PC-3 (cell line): ENCODE measurements around the gene EDAR. TPM values are rescaled to one million over a fixed set of nuclear protein-coding genes. Genes with fewer than 3 reads are reported as not detected.

ENCODE experiments used
- ATAC-seq: fragments of 200-7000 bp; cut with Tn5 transposase; 2 replicates; pipeline ENCODE4 v1.9.1; 2020; ENCODE audit warnings: mild to moderate bottlenecking, moderate library complexity
- BruUV-seq: library from RNA; stranded (reverse); fragments of 400-500 nt; replicated peaks from 2 replicates; lab custom pipeline; 2021; lab: Mats Ljungman, UMichigan
- CTCF ChIA-PET: fragments of 300-600 bp; sonication (Branson Sonifier 250); formaldehyde crosslinking; loops from one replicate; lab custom pipeline; 2022; ENCODE audit warnings: antibody characterized with exemption; lab: Charles Lee
- POLR2A ChIA-PET: fragments of 300-600 bp; sonication (Branson Sonifier 250); formaldehyde crosslinking; loops from one replicate; lab custom pipeline; 2022; ENCODE audit warnings: antibody characterized with exemption; ENCODE audit not compliant: unreplicated experiment; lab: Charles Lee
- DNase-seq: peaks from one replicate; pipeline ENCODE4 v3.0.0-alpha.2; 2015
- H2AFZ ChIP-seq: fragments of 300-600 bp; sonication (generic); 2 replicates; pipeline ENCODE4 v1.6.0; 2016; ENCODE audit warnings: antibody characterized with exemption, low read length
- H3F3A ChIP-seq: fragments of 300-600 bp; sonication (generic); one replicate; pipeline ENCODE4 v1.6.0; 2017; ENCODE audit warnings: antibody characterized with exemption, low read length, control low read depth, mild to moderate bottlenecking; ENCODE audit not compliant: unreplicated experiment
- H3K27ac ChIP-seq: fragments of 300-600 bp; sonication (generic); 2 replicates; pipeline ENCODE4 v1.5.1; 2016; ENCODE audit warnings: mild to moderate bottlenecking, low read length
- H3K27me3 ChIP-seq: fragments of 300-600 bp; sonication (generic); 2 replicates; pipeline ENCODE4 v1.6.1; 2016; ENCODE audit warnings: low read length, mixed read lengths
- H3K36me3 ChIP-seq: fragments of 300-600 bp; sonication (generic); 2 replicates; pipeline ENCODE4 v1.6.1; 2016; ENCODE audit warnings: low read depth, mixed run types, low read length, mixed read lengths
- H3K4me1 ChIP-seq: fragments of 300-600 bp; sonication (generic); 2 replicates; pipeline ENCODE4 v1.5.1; 2016; ENCODE audit warnings: low read length; ENCODE audit not compliant: insufficient read depth
- H3K4me2 ChIP-seq: fragments of 300-600 bp; sonication (generic); 2 replicates; pipeline ENCODE4 v1.6.0; 2016; ENCODE audit warnings: low read length
- H3K4me3 ChIP-seq: fragments of 300-600 bp; sonication (generic); 2 replicates; pipeline ENCODE4 v1.5.1; 2016; ENCODE audit warnings: mild to moderate bottlenecking, low read length, mixed read lengths
- H3K79me2 ChIP-seq: fragments of 300-600 bp; sonication (generic); 2 replicates; pipeline ENCODE4 v1.6.1; 2017; ENCODE audit warnings: low read length, mixed read lengths
- H3K9ac ChIP-seq: fragments of 300-600 bp; sonication (generic); 2 replicates; pipeline ENCODE4 v1.6.0; 2016; ENCODE audit warnings: mild to moderate bottlenecking, low read length
- H3K9me2 ChIP-seq: fragments of 300-600 bp; sonication (generic); replicated peaks from 2 replicates; pipeline ENCODE4 v1.6.1; 2016; ENCODE audit warnings: mixed run types, low read length, mixed read lengths
- H3K9me3 ChIP-seq: fragments of 300-600 bp; sonication (generic); 2 replicates; pipeline ENCODE4 v1.6.1; 2016; ENCODE audit warnings: low read length, mixed read lengths
- H4K20me1 ChIP-seq: fragments of 300-600 bp; sonication (generic); 2 replicates; pipeline ENCODE4 v1.6.1; 2016; ENCODE audit warnings: low read length, mixed read lengths
- EZH2 ChIP-seq: fragments of 300-600 bp; sonication (generic); IDR thresholded peaks from one replicate; pipeline ENCODE4 v1.6.1; 2017; ENCODE audit warnings: antibody characterized with exemption, mild to moderate bottlenecking, low read length; ENCODE audit not compliant: unreplicated experiment
- EZH2phosphoT487 ChIP-seq: fragments of 300-600 bp; sonication (generic); IDR thresholded peaks from 2 replicates; pipeline ENCODE4 v1.6.1; 2018; ENCODE audit warnings: mild to moderate bottlenecking, antibody characterized with exemption, low read length, borderline replicate concordance
- intact Hi-C: fragments of 100-400 bp; cut with micrococcal nuclease; formaldehyde crosslinking; loops from 2 replicates; pipeline ENCODE4 v1.9.0; 2023
- total RNA-seq: library from RNA; depleted of rRNA; stranded (reverse); fragments of >200 nt; gene quantifications from 2 replicates; pipeline ENCODE4 v1.2.3, GENCODE V29; 2014
- TF ChIP-seq, protein P1 (sequence below): fragments of 300-600 bp; sonication (generic); conservative IDR thresholded peaks from 2 replicates; pipeline ENCODE4 v1.5.1; 2017; ENCODE audit warnings: antibody characterized with exemption, low read depth, mild to moderate bottlenecking, low read length

EDAR gene
- total RNA-seq, 1 experiment from 2014 or later: 0.04 TPM

DNA sequence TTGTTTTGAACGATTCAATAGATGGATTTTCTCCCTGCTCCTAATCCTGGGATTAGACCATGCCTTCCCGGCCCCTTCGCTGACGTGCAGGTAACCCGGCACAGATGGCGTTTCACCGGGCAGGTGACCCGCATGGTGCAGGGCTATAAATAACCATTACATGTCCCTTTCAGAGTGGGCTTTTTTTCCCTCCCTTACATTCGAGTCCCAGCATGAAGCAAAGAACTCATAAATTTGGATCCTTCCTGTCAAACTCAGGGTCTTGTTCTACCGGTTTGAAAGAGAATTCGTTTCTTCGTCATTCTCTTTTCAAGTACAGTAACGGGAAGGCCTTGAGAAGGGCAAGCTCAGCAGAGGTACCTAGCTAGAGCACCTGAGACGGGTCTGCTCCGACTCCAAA is 46.1 kb downstream of the EDAR start:
- ChIA-PET POLR2A (no interaction called here), CTCF (no interaction called here)
- intact Hi-C loops: no loop called here
- no peaks in the 10 kb centered on the region for H3K36me3 ChIP-seq
- H3K79me2 ChIP-seq: no peaks in the 10 kb centered on the region
- H3F3A ChIP-seq: no peaks in the 10 kb centered on the region
- TF ChIP-seq EZH2phosphoT487 (no peak), EZH2 (no peak)
- TF ChIP-seq, protein P1, sequence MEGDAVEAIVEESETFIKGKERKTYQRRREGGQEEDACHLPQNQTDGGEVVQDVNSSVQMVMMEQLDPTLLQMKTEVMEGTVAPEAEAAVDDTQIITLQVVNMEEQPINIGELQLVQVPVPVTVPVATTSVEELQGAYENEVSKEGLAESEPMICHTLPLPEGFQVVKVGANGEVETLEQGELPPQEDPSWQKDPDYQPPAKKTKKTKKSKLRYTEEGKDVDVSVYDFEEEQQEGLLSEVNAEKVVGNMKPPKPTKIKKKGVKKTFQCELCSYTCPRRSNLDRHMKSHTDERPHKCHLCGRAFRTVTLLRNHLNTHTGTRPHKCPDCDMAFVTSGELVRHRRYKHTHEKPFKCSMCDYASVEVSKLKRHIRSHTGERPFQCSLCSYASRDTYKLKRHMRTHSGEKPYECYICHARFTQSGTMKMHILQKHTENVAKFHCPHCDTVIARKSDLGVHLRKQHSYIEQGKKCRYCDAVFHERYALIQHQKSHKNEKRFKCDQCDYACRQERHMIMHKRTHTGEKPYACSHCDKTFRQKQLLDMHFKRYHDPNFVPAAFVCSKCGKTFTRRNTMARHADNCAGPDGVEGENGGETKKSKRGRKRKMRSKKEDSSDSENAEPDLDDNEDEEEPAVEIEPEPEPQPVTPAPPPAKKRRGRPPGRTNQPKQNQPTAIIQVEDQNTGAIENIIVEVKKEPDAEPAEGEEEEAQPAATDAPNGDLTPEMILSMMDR: no peak
- no peak overlapping the region for H3K9ac ChIP-seq
- H2AFZ ChIP-seq: no peak overlapping the region
- H3K9me2 ChIP-seq: no peaks in the 10 kb centered on the region
- no peaks in the 10 kb centered on the region for H3K27me3 ChIP-seq
- DNase-seq (no peak), ATAC-seq (no peak)
- H3K27ac ChIP-seq: no peak overlapping the region
- no peaks in the 10 kb centered on the region for H3K4me1 ChIP-seq
- no TSS peak for BruUV-seq
- H3K4me3 ChIP-seq: no peak overlapping the region
- no peak overlapping the region for H3K4me2 ChIP-seq
- no peaks in the 10 kb centered on the region for H3K9me3 ChIP-seq
- no peaks in the 10 kb centered on the region for H4K20me1 ChIP-seq

GRCh38 chr2:108942231-108942825 is 46.7 kb downstream of the EDAR start:
- BruUV-seq: no TSS peak
- Histone ChIP-seq H3K4me2 (no peak overlapping the region), H3K27ac (no peak overlapping the region), H3K79me2 (no peaks in the 10 kb centered on the region), H3K9me3 (no peaks in the 10 kb centered on the region), H3K9ac (no peak overlapping the region), H3K36me3 (no peaks in the 10 kb centered on the region), H3K4me1 (no peaks in the 10 kb centered on the region), H3K4me3 (no peak overlapping the region), H3F3A (no peaks in the 10 kb centered on the region), H3K9me2 (no peaks in the 10 kb centered on the region), H4K20me1 (no peaks in the 10 kb centered on the region), H3K27me3 (no peaks in the 10 kb centered on the region), H2AFZ (no peak overlapping the region)
- POLR2A ChIA-PET: no interaction called here
- intact Hi-C loops: no loop called here
- no peak for TF ChIP-seq EZH2
- TF ChIP-seq, protein P1: no peak
- CTCF ChIA-PET: no interaction called here
- no peak for ATAC-seq
- no peak for DNase-seq

DNA sequence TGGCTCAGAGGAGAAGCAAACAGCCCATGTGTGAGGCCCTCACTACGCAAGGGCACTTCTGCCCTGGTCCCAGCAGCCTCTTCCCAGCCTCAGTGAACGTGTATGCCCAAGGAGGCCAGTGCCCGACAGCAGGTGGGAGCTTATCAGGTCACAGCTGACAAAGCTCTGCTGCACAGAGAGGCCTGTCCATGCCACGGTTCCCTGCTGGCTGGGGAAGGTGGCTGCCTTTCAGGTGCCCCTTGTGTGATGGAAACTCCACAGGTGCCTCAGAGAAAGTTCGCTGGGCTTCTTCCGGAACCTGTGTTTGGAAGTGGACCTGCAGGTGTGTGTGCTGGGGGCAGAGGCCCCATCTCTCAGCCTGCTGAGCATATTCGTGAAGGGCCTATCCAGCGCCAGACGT is 47.3 kb downstream of the EDAR start:
- Histone ChIP-seq H3K36me3 (no peaks in the 10 kb centered on the region), H3K9ac (no peak overlapping the region), H3K27me3 (no peaks in the 10 kb centered on the region), H2AFZ (no peak overlapping the region), H3K4me2 (no peak overlapping the region), H3K79me2 (no peaks in the 10 kb centered on the region), H3K27ac (no peak overlapping the region), H3K9me2 (no peaks in the 10 kb centered on the region), H3K4me1 (no peaks in the 10 kb centered on the region), H4K20me1 (no peaks in the 10 kb centered on the region), H3K4me3 (no peak overlapping the region), H3F3A (no peaks in the 10 kb centered on the region), H3K9me3 (no peaks in the 10 kb centered on the region)
- ChIA-PET POLR2A (no interaction called here), CTCF (no interaction called here)
- no TSS peak for BruUV-seq
- TF ChIP-seq EZH2: no peak
- TF ChIP-seq EZH2phosphoT487: no peak
- TF ChIP-seq, protein P1: no peak
- DNase-seq (no peak), ATAC-seq (no peak)
- intact Hi-C loops: no loop called here
